ENCODE results near the gene PXYLP1.

The PXYLP1 gene

DNA sequence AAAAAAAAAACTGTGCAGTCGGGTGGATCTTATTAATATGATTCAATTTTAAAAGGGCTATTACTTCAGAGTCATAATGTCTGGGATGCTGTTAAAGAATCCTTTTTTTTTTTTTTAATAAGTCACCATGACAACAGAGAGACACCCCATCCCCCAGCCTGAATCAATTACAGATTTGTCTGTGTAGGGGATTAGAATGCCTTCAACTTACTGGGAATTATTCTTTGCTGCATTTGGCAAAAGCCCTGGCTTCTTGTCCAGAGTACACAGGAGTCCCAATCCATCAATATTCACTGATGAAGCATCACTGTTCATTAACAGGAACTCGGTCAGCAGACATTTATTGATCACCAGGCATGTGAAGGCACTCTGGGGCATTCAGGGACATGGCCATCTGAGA is 12.7 kb upstream of the PXYLP1 start:
- Histone ChIP-seq H3K4me1 (ENCODE audit: insufficient read depth, low read length, poor library complexity, severe bottlenecking) (no peaks in the 10 kb centered on the region), H3K36me3 (ENCODE audit: insufficient read depth, low read length) (no peaks in the 10 kb centered on the region), H4K20me1 (ENCODE audit: insufficient read depth, low read length, poor library complexity, severe bottlenecking) (no peaks in the 10 kb centered on the region), H3F3A (ENCODE audit: low read depth) (no peaks in the 10 kb centered on the region), H3K4me3 (ENCODE audit: low read length, poor library complexity, severe bottlenecking) (no peak overlapping the region), H2AFZ (ENCODE audit: low read length) (no peak overlapping the region), H3K9me3 (ENCODE audit: insufficient read depth, low read depth, low read length) (peaks cover 9% of the 10 kb centered on the region; the same call in 1 of the 2 replicates), H3K9me2 (replicated peaks; ENCODE audit: low read depth, low read length) (no peaks in the 10 kb centered on the region), H3K4me2 (ENCODE audit: low read depth, low read length, poor library complexity, severe bottlenecking) (no peak overlapping the region), H3K27me3 (ENCODE audit: insufficient read depth, low read length, poor library complexity, severe bottlenecking) (no peaks in the 10 kb centered on the region), H3K79me2 (ENCODE audit: insufficient read depth, low read length) (no peaks in the 10 kb centered on the region), H3K9ac (ENCODE audit: low read depth, low read length, poor library complexity, severe bottlenecking) (no peak overlapping the region)
- TF ChIP-seq EZH2phosphoT487 (IDR thresholded peaks at IDR 0.05; ENCODE audit: borderline replicate concordance) = no peak
- TF ChIP-seq, protein P1, sequence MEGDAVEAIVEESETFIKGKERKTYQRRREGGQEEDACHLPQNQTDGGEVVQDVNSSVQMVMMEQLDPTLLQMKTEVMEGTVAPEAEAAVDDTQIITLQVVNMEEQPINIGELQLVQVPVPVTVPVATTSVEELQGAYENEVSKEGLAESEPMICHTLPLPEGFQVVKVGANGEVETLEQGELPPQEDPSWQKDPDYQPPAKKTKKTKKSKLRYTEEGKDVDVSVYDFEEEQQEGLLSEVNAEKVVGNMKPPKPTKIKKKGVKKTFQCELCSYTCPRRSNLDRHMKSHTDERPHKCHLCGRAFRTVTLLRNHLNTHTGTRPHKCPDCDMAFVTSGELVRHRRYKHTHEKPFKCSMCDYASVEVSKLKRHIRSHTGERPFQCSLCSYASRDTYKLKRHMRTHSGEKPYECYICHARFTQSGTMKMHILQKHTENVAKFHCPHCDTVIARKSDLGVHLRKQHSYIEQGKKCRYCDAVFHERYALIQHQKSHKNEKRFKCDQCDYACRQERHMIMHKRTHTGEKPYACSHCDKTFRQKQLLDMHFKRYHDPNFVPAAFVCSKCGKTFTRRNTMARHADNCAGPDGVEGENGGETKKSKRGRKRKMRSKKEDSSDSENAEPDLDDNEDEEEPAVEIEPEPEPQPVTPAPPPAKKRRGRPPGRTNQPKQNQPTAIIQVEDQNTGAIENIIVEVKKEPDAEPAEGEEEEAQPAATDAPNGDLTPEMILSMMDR (conservative IDR thresholded peaks at IDR 0.05; ENCODE audit: low read length) = no peak

DNA sequence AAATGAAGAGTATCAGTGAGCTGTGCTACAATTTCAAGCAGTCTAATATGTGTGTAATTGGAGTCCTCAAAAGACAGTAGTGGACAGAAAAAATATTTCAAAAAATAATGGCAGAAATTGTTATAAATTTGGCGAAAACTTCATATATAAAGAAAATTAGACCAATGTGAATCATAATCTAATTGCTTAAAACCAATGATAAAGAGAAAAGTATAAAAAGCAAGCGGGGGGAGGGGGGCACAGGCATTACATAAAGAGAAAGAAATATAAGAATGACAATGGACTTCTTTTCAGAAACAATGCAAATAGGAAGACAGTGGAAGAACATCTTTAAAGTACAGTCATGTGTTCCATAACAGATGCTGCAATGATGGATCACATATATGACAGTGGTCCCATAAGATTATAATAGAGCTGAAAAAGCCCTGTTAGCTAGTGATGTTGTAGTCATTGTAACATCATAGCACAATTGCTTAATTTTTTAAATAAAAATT is 7.9 kb upstream of the PXYLP1 start:
- Histone ChIP-seq H3K4me3 (ENCODE audit: low read length, poor library complexity, severe bottlenecking) (no peak overlapping the region), H3K79me2 (ENCODE audit: insufficient read depth, low read length) (no peaks in the 10 kb centered on the region), H2AFZ (ENCODE audit: low read length) (no peak overlapping the region), H3K9me2 (replicated peaks; ENCODE audit: low read depth, low read length) (no peaks in the 10 kb centered on the region), H3F3A (ENCODE audit: low read depth) (no peaks in the 10 kb centered on the region), H3K9me3 (ENCODE audit: insufficient read depth, low read depth, low read length) (peaks cover 14% of the 10 kb centered on the region; the same call in 1 of the 2 replicates), H3K27me3 (ENCODE audit: insufficient read depth, low read length, poor library complexity, severe bottlenecking) (no peaks in the 10 kb centered on the region), H3K4me1 (ENCODE audit: insufficient read depth, low read length, poor library complexity, severe bottlenecking) (peaks cover 9% of the 10 kb centered on the region), H3K36me3 (ENCODE audit: insufficient read depth, low read length) (no peaks in the 10 kb centered on the region), H4K20me1 (ENCODE audit: insufficient read depth, low read length, poor library complexity, severe bottlenecking) (no peaks in the 10 kb centered on the region), H3K4me2 (ENCODE audit: low read depth, low read length, poor library complexity, severe bottlenecking) (no peak overlapping the region), H3K9ac (ENCODE audit: low read depth, low read length, poor library complexity, severe bottlenecking) (no peak overlapping the region)
- no peak for TF ChIP-seq EZH2phosphoT487 (IDR thresholded peaks at IDR 0.05; ENCODE audit: borderline replicate concordance)
- TF ChIP-seq, protein P1 (conservative IDR thresholded peaks at IDR 0.05; ENCODE audit: low read length) = no peak

DNA sequence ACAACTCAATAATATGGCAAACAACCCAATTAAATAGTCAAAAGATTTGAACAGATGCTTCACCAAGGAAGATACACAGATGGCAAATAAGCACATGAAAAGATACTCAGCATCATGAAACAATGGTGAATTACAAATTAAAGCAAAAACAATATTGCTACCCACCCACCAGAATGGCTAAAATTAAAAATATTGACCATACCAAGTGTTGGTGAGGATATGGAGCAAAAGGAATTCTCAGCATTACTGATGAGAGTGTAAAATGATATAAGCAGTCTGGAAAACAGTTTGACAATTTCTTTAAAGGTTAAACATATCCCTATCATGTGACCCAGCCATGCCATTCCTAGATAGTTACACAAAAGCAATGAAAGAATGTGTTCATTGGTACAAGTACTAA is 5.7 kb upstream of the PXYLP1 start:
- H3K4me3 ChIP-seq (ENCODE audit: low read length, poor library complexity, severe bottlenecking) = no peak overlapping the region
- H3K4me1 ChIP-seq (ENCODE audit: insufficient read depth, low read length, poor library complexity, severe bottlenecking) = peaks cover 31% of the 10 kb centered on the region
- no peaks in the 10 kb centered on the region; the same call in 1 of the 2 replicates for H3K79me2 ChIP-seq (ENCODE audit: insufficient read depth, low read length)
- H2AFZ ChIP-seq (ENCODE audit: low read length) = no peak overlapping the region
- H4K20me1 ChIP-seq (ENCODE audit: insufficient read depth, low read length, poor library complexity, severe bottlenecking) = no peaks in the 10 kb centered on the region
- H3K9ac ChIP-seq (ENCODE audit: low read depth, low read length, poor library complexity, severe bottlenecking) = no peak overlapping the region
- no peak overlapping the region for H3K4me2 ChIP-seq (ENCODE audit: low read depth, low read length, poor library complexity, severe bottlenecking)
- peaks cover 14% of the 10 kb centered on the region; the same call in 1 of the 2 replicates for H3K9me3 ChIP-seq (ENCODE audit: insufficient read depth, low read depth, low read length)
- H3K27me3 ChIP-seq (ENCODE audit: insufficient read depth, low read length, poor library complexity, severe bottlenecking) = no peaks in the 10 kb centered on the region
- no peaks in the 10 kb centered on the region for H3K36me3 ChIP-seq (ENCODE audit: insufficient read depth, low read length)
- H3K9me2 ChIP-seq (replicated peaks; ENCODE audit: low read depth, low read length) = no peaks in the 10 kb centered on the region
- TF ChIP-seq, protein P1 (conservative IDR thresholded peaks at IDR 0.05; ENCODE audit: low read length) = no peak
- no peak for TF ChIP-seq EZH2phosphoT487 (IDR thresholded peaks at IDR 0.05; ENCODE audit: borderline replicate concordance)
- no peaks in the 10 kb centered on the region for H3F3A ChIP-seq (ENCODE audit: low read depth)

Measured in Loucy (cell line).